ENCODE results near the gene STAT5B. TPM values are rescaled to one million over a fixed set of nuclear protein-coding genes. Genes with fewer than 3 reads are reported as not detected.

STAT5B gene
- total and polyA plus RNA-seq, 2 of the 8 experiments (the other 6 are each of a cell fraction or from before 2014, with no cell fraction given) = 35.3 to 52.6 TPM

DNA sequence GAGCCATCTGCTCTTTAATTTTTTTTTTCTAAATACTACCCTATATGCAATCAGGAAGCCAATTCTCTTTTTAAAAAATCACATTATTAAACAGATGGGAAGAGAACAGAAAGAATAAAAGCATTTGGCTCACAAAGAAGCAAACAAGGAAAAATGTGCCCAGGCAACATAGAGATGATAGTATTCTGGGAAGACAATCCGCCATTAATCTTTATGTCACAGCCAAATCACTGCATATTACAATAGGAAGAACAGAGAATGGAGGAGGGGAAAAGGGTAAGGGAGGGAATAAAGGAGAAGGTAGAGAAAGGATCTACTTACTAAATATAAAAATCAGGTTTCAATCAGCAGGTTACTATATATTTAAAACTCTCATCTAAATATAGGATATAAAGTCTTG, 34.3 kb downstream of the STAT5B start:
- FAIRE-seq = no peak
- Histone ChIP-seq H3K23me2 (ENCODE audit: low read depth, low read length) (peaks cover 3% of the 10 kb centered on the region), H3K36me3 (ENCODE audit: control insufficient read depth in 2 of 4, insufficient read depth in 4 of 4, low read length in 3 of 4) (no peaks in the 10 kb centered on the region), H4K5ac (ENCODE audit: insufficient read length, low read depth, low read length) (no peak overlapping the region), H4K8ac (ENCODE audit: extremely low read depth, insufficient read depth, low read length) (no peak overlapping the region), H2AFZ (ENCODE audit: low read length) (no peak overlapping the region), H3K9me3 (ENCODE audit: insufficient read depth in 2 of 2, low read depth in 1 of 2, low read length in 1 of 2) (no peaks in the 10 kb centered on the region), H2BK120ac (replicated peaks; ENCODE audit: low read depth, low read length) (no peak overlapping the region), H3K79me1 (ENCODE audit: low read depth, low read length) (peaks cover 4% of the 10 kb centered on the region), H2AK5ac (ENCODE audit: low read depth, low read length) (no peak overlapping the region), H2BK20ac (ENCODE audit: low read length) (no peak overlapping the region), H2BK5ac (ENCODE audit: low read depth, low read length) (no peak overlapping the region), H3K9ac (replicated peaks in 1 of 4; ENCODE audit: extremely low read depth in 1 of 4, low read depth in 3 of 4, low read length in 3 of 4) (no peak overlapping the region), H3K4me1 (replicated peaks in 1 of 4; ENCODE audit: control insufficient read depth in 3 of 4, insufficient read depth in 4 of 4, low read length in 3 of 4) (no peaks in the 10 kb centered on the region; a peak in 1 of 7 replicates), H3K18ac (ENCODE audit: extremely low read depth, low read length) (no peak overlapping the region), H3K27ac (ENCODE audit: low read depth, low read length) (no peak overlapping the region), H4K91ac (replicated peaks; ENCODE audit: insufficient read length, low read length) (no peak overlapping the region), H3K4me3 (ENCODE audit: extremely low read depth in 1 of 4, insufficient read depth in 2 of 4, low read depth in 3 of 4, low read length in 4 of 4) (no peak overlapping the region), H3K14ac (ENCODE audit: insufficient read length) (no peak overlapping the region), H3K4ac (replicated peaks; ENCODE audit: insufficient read length, low read depth, low read length) (no peak overlapping the region), H3K79me2 (ENCODE audit: control insufficient read depth in 1 of 2, insufficient read depth in 2 of 2, low read length in 2 of 2) (peaks cover 0 to 30% of the 10 kb centered on the region in 2 experiments; a peak in 2 of 4 replicates), H2BK12ac (ENCODE audit: low read depth, low read length) (no peak overlapping the region), H3K4me2 (ENCODE audit: insufficient read depth in 1 of 2, low read depth in 2 of 2, low read length in 2 of 2) (no peak overlapping the region), H3K23ac (ENCODE audit: insufficient read length) (no peak overlapping the region), H4K20me1 (replicated peaks in 1 of 2; ENCODE audit: control insufficient read depth in 1 of 2, insufficient read depth in 2 of 2, low read length in 2 of 2) (peaks cover 0 to 2% of the 10 kb centered on the region in 2 experiments), H3K27me3 (replicated peaks in 1 of 4; ENCODE audit: control insufficient read depth in 3 of 4, extremely low read depth in 1 of 4, insufficient read depth in 3 of 4, low read length in 3 of 4) (no peaks in the 10 kb centered on the region), H3K56ac (replicated peaks; ENCODE audit: insufficient read length, low read depth, low read length) (no peak overlapping the region), H2BK15ac (ENCODE audit: low read length) (no peak overlapping the region)
- WGBS, 2 experiments (ENCODE audit: extremely low coverage in 1 of 2, insufficient coverage in 1 of 2, insufficient read length in 1 of 2, insufficient replicate concordance in 2 of 2, low coverage in 1 of 2, low lambda C conversion rate in 2 of 2, missing lambda C conversion rate in 1 of 2) = 83% methylated on average over 1 of the region's 1 CpG; no CpG with 5 or more reads in 1 of the 2 experiments
- no peak for DNase-seq (ENCODE audit: low read depth in 1 of 2, low spot score in 2 of 2)
- CTCF ChIA-PET (ENCODE audit: partially characterized antibody) = no interaction called here
- POLR2A ChIA-PET (ENCODE audit: partially characterized antibody) = no interaction called here
- no peak for TF ChIP-seq POU5F1 (IDR thresholded peaks at IDR 0.05; ENCODE audit: low read depth, low read length)
- TF ChIP-seq JUND (IDR thresholded peaks at IDR 0.05; ENCODE audit: low read length) = no peak
- TF ChIP-seq SIN3A (conservative IDR thresholded peaks at IDR 0.05 in 1 of 2, IDR thresholded peaks at IDR 0.05 in 1 of 2; ENCODE audit: low read depth in 1 of 2, low read length in 2 of 2) = no peak
- TF ChIP-seq HDAC6 (IDR thresholded peaks at IDR 0.05; ENCODE audit: low read depth, low read length) = no peak
- no peak for TF ChIP-seq POLR2AphosphoS5 (IDR thresholded peaks at IDR 0.05; ENCODE audit: low read depth, low read length)
- no peak for TF ChIP-seq CEBPB (IDR thresholded peaks at IDR 0.05; ENCODE audit: low read depth, low read length)

All from H1 (cell line).